ENCODE measurements around the gene SDHB.

GRCh38 chr1:17023573-17023972, 30.3 kb downstream of the SDHB start:
- TF ChIP-seq ZNF274 (IDR thresholded peaks at IDR 0.05; ENCODE audit: low read depth, low read length) (no peak), SUZ12 (IDR thresholded peaks at IDR 0.05; ENCODE audit: extremely low read depth, insufficient read depth, insufficient read length) (no peak)
